Heart left ventricle (tissue), 16 donors: ENCODE data around the gene RET. TPM values are rescaled to one million over a fixed set of nuclear protein-coding genes. Genes with fewer than 3 reads are reported as not detected.

Source experiments
- ATAC-seq, 4 donors: fragments of 200-7000 bp; cut with Tn5 transposase; one replicate each; pipeline ENCODE4 v1.9.1; 2020 to 2022; ENCODE audit warnings: moderate library complexity in 4 of 4, mild to moderate bottlenecking in 3 of 4, moderate number of reproducible peaks in 1 of 4
- DNase-seq, 5 donors: peaks; one replicate each; pipeline ENCODE4 v3.0.0-alpha.2; 2020
- H3K27ac ChIP-seq, 12 donors: fragments of 200-600 bp; sonication (generic) in 4 of 12; one replicate each; pipeline versions ENCODE4 v1.5.0 to v1.8.0; 2016 to 2022; ENCODE audit warnings: mild to moderate bottlenecking in 2 of 12
- H3K27me3 ChIP-seq, 9 donors: fragments of 200-600 bp; sonication (generic) in 2 of 9; one replicate each; pipeline versions ENCODE4 v1.5.1 to v1.8.0; 2016 to 2022; ENCODE audit warnings: mild to moderate bottlenecking in 3 of 9
- H3K36me3 ChIP-seq, 9 donors: fragments of 200-600 bp; sonication (generic) in 2 of 9; one replicate each; pipeline versions ENCODE4 v1.5.0 to v1.8.0; 2018 to 2022; ENCODE audit warnings: mild to moderate bottlenecking in 2 of 9
- H3K4me1 ChIP-seq, 12 donors: fragments of 200-600 bp; sonication (generic) in 4 of 12; one replicate each; pipeline versions ENCODE4 v1.5.0 to v1.8.0; 2016 to 2022; ENCODE audit warnings: mild to moderate bottlenecking in 3 of 12
- H3K4me3 ChIP-seq, 12 donors: fragments of 200-600 bp; sonication (generic) in 4 of 12; one replicate each; pipeline versions ENCODE4 v1.5.0 to v1.8.0; 2017 to 2022; ENCODE audit warnings: mild to moderate bottlenecking in 9 of 12, moderate library complexity in 4 of 12
- H3K9me3 ChIP-seq, 12 donors: fragments of 200-600 bp; sonication (generic) in 4 of 12; one replicate each; pipeline versions ENCODE4 v1.5.0 to v1.8.0; 2016 to 2022; ENCODE audit warnings: mild to moderate bottlenecking in 1 of 12
- POLR2A ChIP-seq, 2 donors: fragments of 450-650 bp; IDR thresholded peaks; one replicate each; pipeline ENCODE4 v1.6.1; 2017; ENCODE audit warnings: antibody characterized with exemption in 2 of 2, mild to moderate bottlenecking in 2 of 2, moderate library complexity in 2 of 2
- WGBS, 4 donors: extraction: QIAGEN DNeasy Blood & Tissue Kit in 2 of 4; methylation state at CpG; one replicate each; pipeline versions ENCODE4 v1.1.5 to v1.1.7; 2013 to 2018; 5-methylcytosine and 5-hydroxymethylcytosine counted together
- intact Hi-C, 10 donors: fragments of 100-400 bp; cut with DNase I; formaldehyde crosslinking; loops; one replicate each; pipeline versions ENCODE4 v1.11.1 to v1.14.2; 2022
- polyA plus RNA-seq, 2 donors: library from polyadenylated mRNA; stranded (reverse); fragments of 200-250 nt; gene quantifications; one replicate each; pipeline ENCODE4 v1.2.3, GENCODE V29; 2013
- total RNA-seq, 9 donors: library from RNA; depleted of rRNA in 2 of 9; stranded (reverse); fragments of >200 nt in 2 of 9; fragmentation: NEBNext Ultra II Directional in 3 of 9; extraction: Animal tissue kit (Norgen Biotek cat#: 25700) in 3 of 9; gene quantifications; one replicate each; pipeline versions ENCODE4 v1.1.0 to v1.2.4, GENCODE V29; 2016 to 2023
- TF ChIP-seq, protein P1 (sequence below), 12 donors: fragments of 200-600 bp; sonication (generic) in 4 of 12; IDR thresholded peaks; one replicate each; pipeline versions ENCODE4 v1.5.0 to v1.8.0; 2018 to 2022; ENCODE audit warnings: antibody characterized with exemption in 12 of 12, mild to moderate bottlenecking in 5 of 12
- donor health status: ischemic (EF 13 %, LVEDD 7.1; RV severe dilation, severe dysfunction).
- donor health status: healthy with polysubstance abuse.
- donor health status: DM: no; HTN: yes; CAD: no.
- donor health status: DM: no; HTN: no; CAD: no.
- donor health status: ischemic (EF 25% LVEDD 6.9; RV normal size, moderate dysfunction).
- donor health status: ischemic (EF 25% LVEDD 5.7; RV mildly dilated, moderate dysfunction).
- donor health status: healthy.
- donor health status: DM: yes; HTN: yes; CAD: no.
- donor health status: ischemic (EF 35%, LVEDD 5.7; RV mildly dilated, moderate dysfunction).
- donor health status: nonischemic (EF 11% LVEDD 7.7; RV severe dilation, severe dysfunction).
- donor health status: DM: yes; HTN: yes; CAD: no.
- donor health status: PGD.
- donor health status: ischemic (EF 29% LVEDD 5.4; RV normal size, mild dysfunction).
- donor health status: nonischemic (EF 23%, LVEDD 6.1; RV moderate dilation, normal function).

The RET gene
- total and polyA plus RNA-seq, 11 donors, result 0.12 to 3.3 (median 0.66) TPM

DNA sequence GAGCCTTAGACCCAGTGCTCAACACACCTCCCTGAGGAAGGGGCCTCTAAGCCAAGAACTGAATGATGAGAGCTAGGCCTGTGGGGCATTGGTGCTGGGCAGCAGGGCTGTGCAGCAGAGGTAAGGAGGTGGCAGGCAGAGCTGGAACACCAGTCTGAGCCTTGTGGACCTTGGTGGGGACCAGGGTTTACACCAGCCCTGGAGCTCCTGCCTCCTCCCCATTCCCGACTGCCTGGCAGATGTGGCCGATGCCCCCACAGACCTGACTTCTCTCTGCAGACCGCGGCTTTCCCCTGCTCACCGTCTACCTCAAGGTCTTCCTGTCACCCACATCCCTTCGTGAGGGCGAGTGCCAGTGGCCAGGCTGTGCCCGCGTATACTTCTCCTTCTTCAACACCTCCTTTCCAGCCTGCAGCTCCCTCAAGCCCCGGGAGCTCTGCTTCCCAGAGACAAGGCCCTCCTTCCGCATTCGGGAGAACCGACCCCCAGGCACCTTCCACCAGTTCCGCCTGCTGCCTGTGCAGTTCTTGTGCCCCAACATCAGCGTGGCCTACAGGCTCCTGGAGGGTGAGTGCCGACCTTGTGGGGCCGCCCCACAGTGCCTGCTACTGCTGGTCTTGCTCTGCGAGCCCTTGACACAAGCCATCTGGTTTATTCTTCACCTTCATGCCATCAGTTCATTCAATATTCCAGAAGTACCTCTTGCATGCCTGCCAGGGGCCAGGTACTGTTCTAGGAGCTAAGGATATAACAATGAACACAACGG is 25.4 kb downstream of the RET start:
- intact Hi-C loops, result no loop called here
- Histone ChIP-seq H3K9me3 (no peaks in the 10 kb centered on the region), H3K27me3 (peaks cover 0 to 42% (median 14%) of the 10 kb centered on the region in 9 donors), H3K27ac (no peak overlapping the region), H3K4me1 (peaks cover 0 to 18% (median 9%) of the 10 kb centered on the region in 12 donors), H3K36me3 (no peaks in the 10 kb centered on the region), H3K4me3 (no peak overlapping the region)
- WGBS, 4 donors, result 78 to 85% (median 83%) methylated on average over 15 to 19 of the region's 19 CpGs
- no peak for DNase-seq
- ATAC-seq, result no peak
- TF ChIP-seq POLR2A (IDR thresholded peaks at IDR 0.05), result no peak
- TF ChIP-seq, protein P1, sequence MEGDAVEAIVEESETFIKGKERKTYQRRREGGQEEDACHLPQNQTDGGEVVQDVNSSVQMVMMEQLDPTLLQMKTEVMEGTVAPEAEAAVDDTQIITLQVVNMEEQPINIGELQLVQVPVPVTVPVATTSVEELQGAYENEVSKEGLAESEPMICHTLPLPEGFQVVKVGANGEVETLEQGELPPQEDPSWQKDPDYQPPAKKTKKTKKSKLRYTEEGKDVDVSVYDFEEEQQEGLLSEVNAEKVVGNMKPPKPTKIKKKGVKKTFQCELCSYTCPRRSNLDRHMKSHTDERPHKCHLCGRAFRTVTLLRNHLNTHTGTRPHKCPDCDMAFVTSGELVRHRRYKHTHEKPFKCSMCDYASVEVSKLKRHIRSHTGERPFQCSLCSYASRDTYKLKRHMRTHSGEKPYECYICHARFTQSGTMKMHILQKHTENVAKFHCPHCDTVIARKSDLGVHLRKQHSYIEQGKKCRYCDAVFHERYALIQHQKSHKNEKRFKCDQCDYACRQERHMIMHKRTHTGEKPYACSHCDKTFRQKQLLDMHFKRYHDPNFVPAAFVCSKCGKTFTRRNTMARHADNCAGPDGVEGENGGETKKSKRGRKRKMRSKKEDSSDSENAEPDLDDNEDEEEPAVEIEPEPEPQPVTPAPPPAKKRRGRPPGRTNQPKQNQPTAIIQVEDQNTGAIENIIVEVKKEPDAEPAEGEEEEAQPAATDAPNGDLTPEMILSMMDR (IDR thresholded peaks at IDR 0.05), result no peak

DNA sequence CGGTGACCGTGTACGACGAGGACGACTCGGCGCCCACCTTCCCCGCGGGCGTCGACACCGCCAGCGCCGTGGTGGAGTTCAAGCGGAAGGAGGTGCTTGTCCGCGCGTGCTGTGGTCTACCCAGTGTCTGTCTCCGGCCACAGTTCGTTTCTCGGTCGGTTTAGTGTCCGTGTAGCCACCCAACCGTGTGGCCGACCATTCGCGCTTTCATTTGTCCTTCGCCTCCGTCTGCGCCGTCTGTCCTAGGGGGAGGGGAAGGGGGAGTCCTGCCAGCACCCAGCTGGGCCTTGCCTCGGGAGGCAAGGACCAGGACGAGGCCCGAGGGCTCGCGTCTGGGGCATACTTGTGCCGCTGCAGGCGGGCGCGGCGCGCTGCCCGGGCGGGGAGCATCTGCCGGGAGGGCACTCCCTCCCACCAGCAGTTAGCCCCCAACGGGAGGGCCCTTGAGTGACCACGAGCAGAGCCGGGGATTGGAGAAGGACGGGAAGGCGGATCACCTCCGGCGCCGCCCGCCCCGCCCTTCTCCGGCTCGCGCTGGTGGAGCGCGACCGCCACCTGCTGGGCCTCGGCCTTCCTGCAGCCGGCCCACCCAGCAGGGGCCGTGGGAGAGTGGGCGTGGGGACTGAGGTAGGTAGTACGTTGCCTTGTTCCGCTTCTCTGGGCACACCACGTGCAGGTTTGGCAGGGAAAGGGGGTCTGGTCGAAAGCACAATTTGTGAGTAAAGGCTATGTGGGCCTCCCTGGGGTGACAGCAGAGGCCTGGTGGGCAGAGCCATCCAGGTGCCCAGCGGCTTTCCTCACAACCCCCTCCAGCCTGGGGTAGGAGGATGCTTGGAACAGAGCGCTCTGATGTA is 28.5 kb downstream of the RET start:
- no peak overlapping the region for H3K27ac ChIP-seq
- peaks cover 0 to 19% (median 10%) of the 10 kb centered on the region in 12 donors for H3K4me1 ChIP-seq
- H3K27me3 ChIP-seq, result peaks cover 0 to 41% (median 11%) of the 10 kb centered on the region in 9 donors
- WGBS, 4 donors, result 2 to 5% (median 4%) methylated on average over 28 to 71 of the region's 71 CpGs
- DNase-seq (peak; percentile 65 to 91 (median 79)), ATAC-seq (peak; percentile 66 to 97 (median 92))
- no peaks in the 10 kb centered on the region for H3K9me3 ChIP-seq
- peak in 1 of 2 donors; percentile 23 for TF ChIP-seq POLR2A (IDR thresholded peaks at IDR 0.05)
- TF ChIP-seq, protein P1 (IDR thresholded peaks at IDR 0.05), result peak; percentile 99 to 100 (median 100)
- peak overlapping the region; percentile 27 to 71 (median 56) for H3K4me3 ChIP-seq
- intact Hi-C loops, result loop anchor here (1.0 to 5.0 kb wide), 8 partner anchors 235 to 353 kb away; no protein-coding TSS in a partner anchor
- no peaks in the 10 kb centered on the region for H3K36me3 ChIP-seq

DNA sequence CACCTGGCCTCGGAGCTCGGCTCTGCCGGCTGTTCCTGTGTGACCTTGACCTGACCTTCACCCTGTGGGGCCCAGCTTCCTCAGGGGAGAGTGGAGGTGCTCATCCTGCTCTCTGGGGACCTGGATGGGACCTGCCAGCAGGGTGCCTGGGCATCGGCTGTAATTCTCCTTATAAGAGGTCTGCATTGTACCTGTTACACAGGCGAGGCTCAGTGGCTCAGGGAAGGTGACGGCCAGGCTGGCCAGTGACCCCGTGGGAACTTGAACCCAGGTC is 29.0 kb downstream of the RET start:
- Histone ChIP-seq H3K27me3 (peaks cover 0 to 35% (median 11%) of the 10 kb centered on the region in 9 donors), H3K4me3 (peak overlapping the region in 2 of 12 donors; percentile 54 to 56), H3K27ac (no peak overlapping the region), H3K36me3 (no peaks in the 10 kb centered on the region), H3K9me3 (no peaks in the 10 kb centered on the region), H3K4me1 (peaks cover 0 to 23% (median 10%) of the 10 kb centered on the region in 12 donors)
- ATAC-seq (no peak), DNase-seq (no peak)
- intact Hi-C loops, result loop anchor here (1.0 to 5.0 kb wide), 8 partner anchors 235 to 354 kb away; no protein-coding TSS in a partner anchor
- WGBS, 4 donors, result 40 to 49% (median 46%) methylated on average over 1 to 7 of the region's 7 CpGs
- TF ChIP-seq, protein P1 (IDR thresholded peaks at IDR 0.05), result no peak
- no peak for TF ChIP-seq POLR2A (IDR thresholded peaks at IDR 0.05)
